Lower lobe of right lung (tissue), 2 donors: Measurements from ENCODE around the gene CDH15. TPM values are rescaled to one million over a fixed set of nuclear protein-coding genes. Genes with fewer than 3 reads are reported as not detected.

Source experiments
- ATAC-seq, 2 donors: fragments of 200-7000 bp; cut with Tn5 transposase; one replicate each; pipeline ENCODE4 v1.9.1; 2020 to 2022; ENCODE audit warnings: mild to moderate bottlenecking in 2 of 2, moderate library complexity in 2 of 2
- DNase-seq: peaks from one replicate; pipeline ENCODE4 v3.0.0-alpha.2; 2020
- H3K27ac ChIP-seq: fragments of 200-600 bp; one replicate; pipeline ENCODE4 v1.8.0; 2022
- H3K27me3 ChIP-seq: fragments of 200-600 bp; one replicate; pipeline ENCODE4 v1.8.0; 2022; ENCODE audit warnings: low read depth
- H3K36me3 ChIP-seq: fragments of 200-600 bp; one replicate; pipeline ENCODE4 v1.8.0; 2022; ENCODE audit warnings: mild to moderate bottlenecking
- H3K4me1 ChIP-seq: fragments of 200-600 bp; one replicate; pipeline ENCODE4 v1.8.0; 2022
- H3K4me3 ChIP-seq: fragments of 200-600 bp; one replicate; pipeline ENCODE4 v1.8.0; 2022; ENCODE audit warnings: mild to moderate bottlenecking
- H3K9me3 ChIP-seq: fragments of 200-600 bp; one replicate; pipeline ENCODE4 v1.8.0; 2022
- intact Hi-C: fragments of 100-400 bp; cut with DNase I; formaldehyde crosslinking; loops from one replicate; pipeline ENCODE4 v1.11.0; 2022
- total RNA-seq: library from RNA; stranded (reverse); fragmentation: NEBNext Ultra II Directional; extraction: Animal tissue kit (Norgen Biotek cat#: 25700); gene quantifications from one replicate; pipeline ENCODE4 v1.2.1, GENCODE V29; 2021
- TF ChIP-seq, protein P1 (sequence below): fragments of 200-600 bp; IDR thresholded peaks from one replicate; pipeline ENCODE4 v1.8.0; 2022; ENCODE audit warnings: antibody characterized with exemption, mild to moderate bottlenecking
- donor health status: DM: no; HTN: yes; CAD: no; lungs with severe emphysema.

CDH15 gene
- total RNA-seq, 1 donor from 2014 or later, result 0.50 TPM

DNA sequence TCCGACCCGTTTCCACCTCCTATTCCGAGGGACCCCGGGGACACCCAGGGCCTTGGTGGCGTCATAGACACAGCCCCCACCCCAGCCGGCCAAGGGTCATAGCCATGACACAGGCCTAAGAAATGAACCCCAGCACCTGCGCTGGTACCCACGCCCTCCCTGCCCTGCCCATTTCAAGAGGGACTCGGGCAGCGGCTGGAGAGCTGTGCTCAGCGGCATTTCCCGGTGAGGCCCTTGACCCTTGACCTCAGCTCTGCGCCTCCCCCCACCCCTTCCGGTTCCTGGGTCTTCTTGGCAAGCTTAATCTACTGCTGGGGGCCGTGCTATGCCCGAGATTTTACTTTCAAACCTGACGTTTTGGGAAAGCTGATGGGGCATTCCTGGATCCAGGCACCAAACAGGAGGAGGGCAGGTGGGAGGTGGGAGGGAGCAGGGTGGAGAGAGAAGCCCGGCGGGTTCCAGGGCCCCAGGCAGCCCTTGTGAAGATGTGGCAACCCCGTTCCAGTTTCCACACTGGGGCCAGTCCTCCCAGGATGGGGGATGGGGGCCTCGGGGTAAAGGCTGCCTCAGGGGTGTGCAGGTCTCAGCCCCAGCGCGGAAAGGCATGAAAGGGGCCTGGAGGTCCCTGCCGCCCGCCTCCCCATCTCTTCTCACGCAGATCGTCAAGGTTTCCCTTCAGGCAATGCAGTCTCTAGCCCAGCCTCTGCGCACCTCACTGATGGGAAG, 28.7 kb downstream of the CDH15 start, which contains the start of gene SLC22A31:
Gene SLC22A31 (minus strand): TSS at position 414 of the 726 bp plus-strand sequence. CDS start 36 bp downstream, at position 378.
- Histone ChIP-seq H3K4me1 (peaks cover 21% of the 10 kb centered on the region), H3K36me3 (no peaks in the 10 kb centered on the region), H3K27ac (peak within 1 kb of the TSS; percentile 74), H3K4me3 (peak within 1 kb of the TSS; percentile 49), H3K27me3 (peaks cover 53% of the 10 kb centered on the region), H3K9me3 (no peaks in the 10 kb centered on the region)
- intact Hi-C loops, result no loop called here
- DNase-seq (peak; percentile 82), ATAC-seq (peak; percentile 74 to 76)
- TF ChIP-seq, protein P1, sequence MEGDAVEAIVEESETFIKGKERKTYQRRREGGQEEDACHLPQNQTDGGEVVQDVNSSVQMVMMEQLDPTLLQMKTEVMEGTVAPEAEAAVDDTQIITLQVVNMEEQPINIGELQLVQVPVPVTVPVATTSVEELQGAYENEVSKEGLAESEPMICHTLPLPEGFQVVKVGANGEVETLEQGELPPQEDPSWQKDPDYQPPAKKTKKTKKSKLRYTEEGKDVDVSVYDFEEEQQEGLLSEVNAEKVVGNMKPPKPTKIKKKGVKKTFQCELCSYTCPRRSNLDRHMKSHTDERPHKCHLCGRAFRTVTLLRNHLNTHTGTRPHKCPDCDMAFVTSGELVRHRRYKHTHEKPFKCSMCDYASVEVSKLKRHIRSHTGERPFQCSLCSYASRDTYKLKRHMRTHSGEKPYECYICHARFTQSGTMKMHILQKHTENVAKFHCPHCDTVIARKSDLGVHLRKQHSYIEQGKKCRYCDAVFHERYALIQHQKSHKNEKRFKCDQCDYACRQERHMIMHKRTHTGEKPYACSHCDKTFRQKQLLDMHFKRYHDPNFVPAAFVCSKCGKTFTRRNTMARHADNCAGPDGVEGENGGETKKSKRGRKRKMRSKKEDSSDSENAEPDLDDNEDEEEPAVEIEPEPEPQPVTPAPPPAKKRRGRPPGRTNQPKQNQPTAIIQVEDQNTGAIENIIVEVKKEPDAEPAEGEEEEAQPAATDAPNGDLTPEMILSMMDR, result no peak

DNA sequence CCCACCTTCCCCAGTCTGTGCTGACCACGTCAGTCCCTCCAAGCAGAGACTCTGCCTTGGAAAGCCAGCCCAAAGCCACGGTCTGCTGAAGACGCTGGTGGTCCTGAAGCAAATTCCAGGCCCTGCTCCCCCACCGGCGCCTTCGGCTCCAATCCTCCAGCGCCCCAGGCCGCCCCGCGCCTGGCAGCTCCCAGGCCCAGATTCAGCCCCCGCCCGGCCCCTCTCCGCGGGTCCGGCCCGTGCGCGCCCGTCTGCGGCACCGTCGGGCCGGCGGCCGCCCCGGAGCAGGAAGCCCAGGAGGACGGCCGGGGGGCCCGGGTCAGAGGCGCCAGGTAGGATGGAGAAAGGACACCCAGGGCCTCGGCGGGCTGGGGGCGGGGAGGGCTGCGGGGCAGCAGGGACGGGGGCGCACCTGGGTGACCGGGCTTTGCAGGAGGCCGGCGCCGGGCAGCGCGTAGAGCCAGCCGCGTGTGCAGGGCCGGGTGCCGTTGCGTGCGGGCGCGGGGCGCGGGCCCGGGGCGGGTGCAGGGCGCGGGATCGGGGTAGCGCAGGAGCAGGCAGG, 29.4 kb downstream of the CDH15 start:
- Histone ChIP-seq H3K4me1 (peaks cover 21% of the 10 kb centered on the region), H3K27ac (peak overlapping the region; percentile 72), H3K9me3 (no peaks in the 10 kb centered on the region), H3K27me3 (peaks cover 53% of the 10 kb centered on the region), H3K36me3 (no peaks in the 10 kb centered on the region), H3K4me3 (peak overlapping the region; percentile 49)
- intact Hi-C loops, result no loop called here
- TF ChIP-seq, protein P1, result no peak
- no peak for ATAC-seq
- peak; percentile 51 for DNase-seq

DNA sequence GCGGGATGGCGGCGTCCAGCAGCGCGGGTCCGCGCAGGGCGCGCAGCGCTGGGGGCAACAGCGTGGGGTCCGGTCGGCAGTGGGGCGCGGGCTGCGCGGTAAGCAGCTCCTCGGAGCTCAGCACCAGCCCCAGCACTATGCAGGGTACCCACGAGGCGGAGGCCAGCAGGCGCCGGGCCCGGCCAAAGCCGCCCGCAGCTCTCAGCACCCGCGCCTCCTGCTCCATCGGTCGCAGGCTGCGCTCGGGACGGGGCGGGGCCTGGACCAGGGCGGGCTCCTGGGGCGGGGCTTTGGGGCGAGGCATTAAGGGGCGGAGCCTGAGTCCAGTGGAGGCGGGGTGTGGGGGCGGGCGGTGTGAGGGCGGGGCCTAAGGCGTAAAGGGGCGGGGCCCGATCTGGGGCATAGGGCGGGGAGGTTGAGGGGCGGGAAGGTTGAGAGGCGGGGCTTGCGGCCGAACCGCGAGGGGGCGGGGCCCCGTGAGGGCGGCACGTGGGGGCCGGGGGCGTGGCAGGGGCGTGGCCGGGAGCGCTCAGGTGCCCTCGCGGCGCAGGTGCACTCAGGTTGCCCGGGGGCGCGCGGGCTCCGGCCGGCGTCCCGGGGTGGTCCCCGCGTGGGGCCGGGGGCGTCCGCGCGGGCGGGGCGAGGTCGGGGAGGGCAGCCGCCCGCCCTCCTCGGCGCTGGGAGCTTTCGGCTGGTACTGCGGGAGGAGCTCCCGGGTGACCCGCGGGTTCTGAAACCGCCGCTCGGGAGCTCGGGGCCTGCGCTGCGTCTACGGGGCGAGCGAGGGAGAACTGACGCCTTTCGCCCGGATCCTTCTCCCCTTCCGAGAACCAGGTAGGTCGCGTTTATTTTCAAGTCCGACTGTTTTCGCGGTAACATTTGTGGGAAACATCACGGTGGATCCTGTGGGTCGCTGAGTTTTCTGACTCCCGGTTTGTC, 30.2 kb downstream of the CDH15 start:
- intact Hi-C loops, result no loop called here
- H3K27me3 ChIP-seq, result peaks cover 53% of the 10 kb centered on the region
- no peaks in the 10 kb centered on the region for H3K9me3 ChIP-seq
- H3K4me1 ChIP-seq, result peaks cover 21% of the 10 kb centered on the region
- DNase-seq (peak; percentile 84), ATAC-seq (peak; percentile 90 to 93)
- no peaks in the 10 kb centered on the region for H3K36me3 ChIP-seq
- peak overlapping the region; percentile 49 for H3K4me3 ChIP-seq
- TF ChIP-seq, protein P1, result no peak
- peak overlapping the region; percentile 72 for H3K27ac ChIP-seq

DNA sequence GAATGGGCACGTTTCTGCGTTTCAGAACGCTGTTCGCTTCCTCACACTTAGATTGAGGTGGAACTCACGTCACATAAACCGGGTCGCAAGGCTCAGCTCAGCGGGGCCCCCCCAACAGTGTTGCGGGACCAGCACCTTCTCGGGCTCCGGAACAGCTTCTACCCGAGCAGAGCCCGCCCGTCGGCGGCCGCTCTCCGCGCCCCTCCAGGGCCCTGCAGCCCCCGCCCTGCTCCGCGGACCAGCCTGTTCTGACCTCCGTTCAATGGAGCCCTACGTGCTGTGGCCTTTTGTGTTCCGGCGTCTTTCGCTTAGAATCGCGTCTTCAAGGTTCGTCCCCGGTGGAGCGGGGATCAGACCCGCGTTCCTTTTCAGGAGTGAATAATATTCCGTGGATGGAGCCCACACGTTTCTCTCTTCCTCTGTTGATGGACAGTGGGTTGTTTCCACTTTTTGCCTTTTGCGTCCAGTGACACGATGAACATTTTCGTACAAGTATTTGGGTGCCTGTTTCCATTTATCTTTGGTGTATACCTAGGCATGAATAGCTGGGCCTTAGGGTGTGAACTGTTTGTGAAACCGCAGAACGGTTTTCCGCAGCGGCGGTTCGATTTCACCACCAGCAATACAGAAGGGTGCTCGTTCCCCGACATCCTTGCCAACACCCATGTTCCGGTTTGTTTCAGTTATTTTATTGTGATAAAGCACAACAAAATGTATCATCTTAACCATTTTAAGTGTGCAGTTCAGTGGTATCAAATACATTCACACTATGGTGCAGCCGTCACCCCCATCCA, 31.1 kb downstream of the CDH15 start:
- no peaks in the 10 kb centered on the region for H3K36me3 ChIP-seq
- ATAC-seq (no peak), DNase-seq (peak; percentile 41)
- H3K27ac ChIP-seq, result no peak overlapping the region
- peaks cover 21% of the 10 kb centered on the region for H3K4me1 ChIP-seq
- intact Hi-C loops, result no loop called here
- H3K27me3 ChIP-seq, result peaks cover 53% of the 10 kb centered on the region
- peak overlapping the region; percentile 27 for H3K4me3 ChIP-seq
- TF ChIP-seq, protein P1, result no peak
- H3K9me3 ChIP-seq, result no peaks in the 10 kb centered on the region

DNA sequence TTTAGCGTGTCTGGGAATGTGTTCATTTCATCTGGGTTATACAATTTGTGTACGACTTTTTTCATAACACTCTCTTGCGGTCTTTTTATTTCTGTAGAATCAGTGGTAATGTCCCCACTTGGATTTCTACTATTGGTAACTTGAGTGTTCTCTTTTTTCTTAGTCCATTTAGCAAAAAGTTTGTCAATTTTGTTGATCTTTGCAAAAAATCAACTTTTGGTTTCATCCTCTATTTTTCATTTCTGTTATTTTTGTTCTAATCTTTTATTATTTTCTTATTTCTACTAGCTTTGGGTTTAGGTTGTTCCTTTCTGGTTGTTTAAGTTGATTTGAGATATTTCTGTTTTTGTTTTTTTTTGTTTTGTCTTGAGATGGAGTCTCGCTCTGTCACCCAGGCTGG, 36.4 kb downstream of the CDH15 start:
- Histone ChIP-seq H3K4me1 (no peaks in the 10 kb centered on the region), H3K4me3 (no peak overlapping the region), H3K36me3 (no peaks in the 10 kb centered on the region), H3K27ac (no peak overlapping the region), H3K27me3 (peaks cover 19% of the 10 kb centered on the region), H3K9me3 (no peaks in the 10 kb centered on the region)
- no peak for DNase-seq
- TF ChIP-seq, protein P1, result no peak
- intact Hi-C loops, result no loop called here
- no peak for ATAC-seq
